NCI-H1092 (cell line): ENCODE data around the gene NSUN6.

ENCODE experiments used
- DNase-seq: peaks from one replicate; lab custom pipeline; 2025; lab: John Stamatoyannopoulos, UW

Gene NSUN6, protein sequence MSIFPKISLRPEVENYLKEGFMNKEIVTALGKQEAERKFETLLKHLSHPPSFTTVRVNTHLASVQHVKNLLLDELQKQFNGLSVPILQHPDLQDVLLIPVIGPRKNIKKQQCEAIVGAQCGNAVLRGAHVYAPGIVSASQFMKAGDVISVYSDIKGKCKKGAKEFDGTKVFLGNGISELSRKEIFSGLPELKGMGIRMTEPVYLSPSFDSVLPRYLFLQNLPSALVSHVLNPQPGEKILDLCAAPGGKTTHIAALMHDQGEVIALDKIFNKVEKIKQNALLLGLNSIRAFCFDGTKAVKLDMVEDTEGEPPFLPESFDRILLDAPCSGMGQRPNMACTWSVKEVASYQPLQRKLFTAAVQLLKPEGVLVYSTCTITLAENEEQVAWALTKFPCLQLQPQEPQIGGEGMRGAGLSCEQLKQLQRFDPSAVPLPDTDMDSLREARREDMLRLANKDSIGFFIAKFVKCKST

GRCh38 chr10:18651324-18652007, at the start of gene NSUN6:
Gene NSUN6, minus strand, starts transcription at chr10:18651587. Its CDS starts 384 bp downstream, at chr10:18651203.
- DNase-seq, result peak; percentile 53

GRCh38 chr10:18699849-18700840, 48.8 kb upstream of the NSUN6 start:
- no peak for DNase-seq

DNA sequence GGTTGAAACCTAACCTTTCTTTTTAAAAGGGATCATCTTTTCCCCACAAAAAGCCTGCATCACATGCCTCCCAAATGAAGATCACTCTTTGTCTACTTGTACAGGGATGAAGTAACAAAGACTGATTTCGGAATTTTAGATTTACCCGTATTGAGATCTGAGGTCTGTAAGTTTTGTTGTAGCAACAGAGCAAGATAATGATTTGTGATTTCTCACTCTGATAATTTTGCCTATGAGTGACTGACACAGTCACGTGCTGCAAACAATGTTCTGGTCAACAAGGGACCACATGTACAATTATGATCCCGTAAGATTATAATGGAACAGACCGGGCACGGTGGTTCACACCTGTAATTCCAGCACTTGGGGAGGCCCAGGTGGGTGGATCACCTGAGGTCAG, 39.2 kb upstream of the NSUN6 start:
- DNase-seq, result no peak

DNA sequence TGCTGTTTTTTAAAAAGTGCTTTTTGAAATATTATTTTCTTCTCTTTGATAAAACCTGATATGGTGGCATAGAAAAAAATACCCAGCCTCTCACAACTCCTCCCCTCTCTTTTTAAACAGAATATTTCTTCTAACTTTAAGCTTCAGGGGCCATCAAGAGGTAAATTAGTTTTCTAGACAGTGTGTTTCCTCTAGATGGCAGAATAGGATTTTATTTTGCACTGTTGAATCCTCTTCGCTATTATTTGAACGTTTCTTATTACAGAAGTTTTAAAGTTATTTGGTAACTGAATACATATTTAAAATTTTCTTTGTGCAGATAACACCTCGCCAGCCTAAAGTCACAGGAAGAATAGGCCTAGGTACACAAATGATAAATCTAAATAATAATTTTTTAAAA, 38.1 kb upstream of the NSUN6 start:
- no peak for DNase-seq

DNA sequence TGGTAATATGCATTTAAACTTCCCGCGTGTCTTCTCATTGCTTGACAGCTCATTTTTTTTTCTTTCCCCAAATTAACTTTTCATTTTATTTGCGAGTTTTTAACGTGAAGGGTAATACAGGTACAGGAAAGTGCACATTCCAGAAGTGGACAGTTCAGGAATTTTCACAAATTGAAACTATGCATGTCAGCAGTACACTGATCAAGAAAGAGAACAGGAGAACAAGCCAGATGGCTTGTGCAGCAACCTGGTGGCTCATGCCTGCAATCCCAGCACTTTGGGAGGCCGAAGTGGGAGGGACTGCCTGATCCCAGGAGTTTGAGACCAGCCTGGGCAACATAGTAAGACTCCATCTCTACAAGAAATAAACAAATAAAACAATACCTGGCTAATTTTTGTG, 36.3 kb upstream of the NSUN6 start:
- no peak for DNase-seq

DNA sequence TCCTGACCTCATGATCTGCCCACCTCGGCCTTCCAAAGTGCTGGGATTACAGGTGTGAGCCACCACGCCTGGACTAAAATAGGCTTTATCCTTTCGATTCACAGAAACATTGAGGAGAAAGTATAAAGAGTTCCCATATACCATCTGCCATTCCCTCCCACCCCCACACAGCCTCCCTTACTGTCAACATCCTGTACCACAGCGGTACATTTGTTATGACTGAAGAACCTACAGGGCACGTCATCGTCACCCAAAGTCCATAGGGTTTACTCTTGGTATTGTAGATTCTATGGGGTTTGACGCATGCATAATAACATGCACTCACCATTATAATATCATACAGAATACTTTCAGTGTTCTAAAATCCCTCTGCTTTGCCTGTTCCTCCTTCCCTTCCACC, 35.8 kb upstream of the NSUN6 start:
- no peak for DNase-seq

GRCh38 chr10:18685555-18685954, 34.2 kb upstream of the NSUN6 start:
- no peak for DNase-seq

DNA sequence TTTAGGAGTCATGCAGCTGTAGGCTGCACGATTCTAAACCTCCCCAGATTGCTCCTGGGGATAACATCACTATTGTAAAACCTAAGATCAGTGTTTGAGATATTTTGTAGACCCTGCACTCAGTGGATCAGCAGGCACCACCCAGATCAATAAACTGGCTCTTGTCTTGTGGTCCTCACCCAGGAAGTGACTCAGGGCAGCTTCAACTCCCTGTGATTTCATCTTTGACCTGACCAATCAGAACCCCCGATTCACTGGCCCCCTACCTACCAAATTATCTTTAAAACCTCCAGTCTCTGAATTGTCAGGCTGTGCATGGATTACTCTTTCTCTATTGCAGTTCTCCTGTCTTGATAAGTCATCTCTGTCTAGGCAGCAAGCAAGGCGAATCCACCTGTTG, 33.6 kb upstream of the NSUN6 start:
- DNase-seq, result no peak

GRCh38 chr10:18684416-18684815, 33.0 kb upstream of the NSUN6 start:
- DNase-seq, result no peak

DNA sequence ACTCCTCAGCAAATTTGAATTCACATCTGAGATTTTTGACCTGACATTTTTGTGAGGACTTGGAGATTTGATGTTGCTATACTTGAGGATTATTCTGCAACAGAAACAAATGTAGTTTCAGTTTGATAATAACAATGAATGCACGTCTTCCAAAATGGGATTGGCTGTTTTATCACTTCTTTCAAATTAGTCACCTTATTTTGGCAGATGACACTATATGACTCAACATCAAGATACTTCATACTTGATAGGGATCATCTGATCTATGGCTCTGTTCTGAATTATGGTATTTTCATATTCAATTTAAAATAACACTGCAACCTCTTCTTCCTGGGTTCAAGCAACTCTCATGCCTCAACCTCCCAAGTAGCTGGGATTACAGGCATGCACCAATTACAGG, 32.0 kb upstream of the NSUN6 start:
- no peak for DNase-seq

DNA sequence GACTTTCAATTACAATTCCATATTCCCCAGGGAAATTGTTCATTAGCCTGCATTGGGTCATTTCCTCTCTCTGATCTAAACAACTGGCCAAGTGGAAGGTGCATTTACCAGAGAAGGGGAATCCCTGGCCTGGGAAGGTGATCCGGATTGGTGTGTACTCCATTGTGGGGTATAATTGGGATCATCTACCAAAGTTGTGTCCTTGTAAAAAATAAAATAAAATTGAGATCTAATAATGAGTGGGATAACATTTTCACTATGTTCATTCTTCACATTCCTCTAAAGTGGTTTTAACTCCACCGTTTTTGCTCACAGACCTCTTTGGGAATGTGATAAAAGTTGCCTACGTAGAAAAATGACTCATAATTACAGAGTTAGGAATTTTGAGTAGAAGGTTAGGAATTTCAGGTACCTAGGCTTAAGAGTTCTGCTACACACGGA, 30.6 kb upstream of the NSUN6 start:
- DNase-seq, result no peak

DNA sequence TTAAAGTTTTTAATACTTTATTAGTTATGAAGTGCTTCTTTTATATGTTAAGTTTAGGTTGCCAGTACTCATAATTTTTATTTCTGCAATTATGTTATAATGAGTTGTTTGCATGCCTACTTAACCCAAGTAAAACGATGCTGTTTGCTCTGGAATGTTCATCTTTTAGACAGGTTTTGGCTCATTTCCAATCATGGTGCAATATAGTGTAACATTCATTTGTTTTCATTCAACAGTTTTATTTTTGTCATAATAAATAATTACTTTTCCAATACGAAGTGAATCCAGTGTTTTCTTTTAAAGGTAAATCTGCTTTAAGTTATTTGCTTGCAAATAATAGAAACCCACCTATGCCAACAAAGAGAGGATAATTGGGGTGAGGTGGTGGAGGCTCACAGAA, 30.0 kb upstream of the NSUN6 start:
- DNase-seq, result no peak

GRCh38 chr10:18680754-18681153, 29.4 kb upstream of the NSUN6 start:
- no peak for DNase-seq

DNA sequence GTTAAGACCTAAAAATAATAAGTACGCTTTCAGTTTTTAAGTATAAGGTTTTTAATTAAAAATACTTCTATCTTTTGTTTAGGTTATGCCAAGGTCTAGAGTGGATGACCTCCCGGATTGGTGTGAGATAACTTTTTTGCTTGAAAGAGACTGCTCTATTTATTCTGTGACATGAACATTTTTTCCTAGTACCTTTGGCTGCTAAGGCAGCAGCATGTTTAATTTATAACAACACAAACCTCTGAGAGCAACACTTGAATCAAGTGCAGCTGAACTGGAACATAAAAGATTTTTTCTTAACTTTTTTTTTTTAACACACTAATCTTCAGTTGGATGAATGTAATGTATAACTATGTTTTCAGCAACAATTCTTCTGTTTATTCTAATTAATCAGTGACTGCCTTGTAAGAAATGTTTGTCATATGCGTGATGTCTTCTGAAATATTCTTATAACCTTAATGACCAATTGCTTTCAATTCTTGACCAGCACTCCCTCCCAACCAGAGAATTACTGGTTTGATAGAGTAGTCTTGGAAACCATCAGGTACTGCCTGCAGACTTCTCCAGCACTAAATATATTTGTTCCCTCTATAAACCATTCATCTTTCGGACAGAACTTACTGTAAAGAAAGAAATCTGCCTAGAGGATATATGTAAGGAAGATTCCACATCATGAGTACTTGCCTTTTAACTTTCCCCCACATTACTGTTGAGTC, 23.9 kb upstream of the NSUN6 start:
- DNase-seq, result no peak

- no peak for DNase-seq
Observed at GRCh38 chr10:18668026-18668425, 16.6 kb upstream of the NSUN6 start.

DNA sequence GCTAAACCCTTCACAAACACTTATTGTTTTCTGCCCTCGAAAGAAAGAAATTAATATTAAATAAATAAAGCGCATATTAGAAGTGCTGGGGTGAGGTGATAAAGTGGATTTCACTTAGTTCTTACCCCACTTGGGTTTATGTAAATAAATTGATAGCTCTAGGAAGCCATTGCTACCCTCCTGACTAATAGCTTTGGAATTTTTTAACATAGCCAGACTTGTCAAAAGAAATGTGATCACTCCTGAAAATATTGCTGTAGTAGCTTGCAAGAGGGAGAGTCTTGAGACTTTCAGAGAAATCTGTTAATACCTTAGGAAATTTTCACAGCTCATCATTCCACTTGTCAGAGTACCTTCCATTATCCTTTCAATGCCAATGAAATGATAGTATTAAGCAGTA, 15.4 kb upstream of the NSUN6 start:
- no peak for DNase-seq

DNA sequence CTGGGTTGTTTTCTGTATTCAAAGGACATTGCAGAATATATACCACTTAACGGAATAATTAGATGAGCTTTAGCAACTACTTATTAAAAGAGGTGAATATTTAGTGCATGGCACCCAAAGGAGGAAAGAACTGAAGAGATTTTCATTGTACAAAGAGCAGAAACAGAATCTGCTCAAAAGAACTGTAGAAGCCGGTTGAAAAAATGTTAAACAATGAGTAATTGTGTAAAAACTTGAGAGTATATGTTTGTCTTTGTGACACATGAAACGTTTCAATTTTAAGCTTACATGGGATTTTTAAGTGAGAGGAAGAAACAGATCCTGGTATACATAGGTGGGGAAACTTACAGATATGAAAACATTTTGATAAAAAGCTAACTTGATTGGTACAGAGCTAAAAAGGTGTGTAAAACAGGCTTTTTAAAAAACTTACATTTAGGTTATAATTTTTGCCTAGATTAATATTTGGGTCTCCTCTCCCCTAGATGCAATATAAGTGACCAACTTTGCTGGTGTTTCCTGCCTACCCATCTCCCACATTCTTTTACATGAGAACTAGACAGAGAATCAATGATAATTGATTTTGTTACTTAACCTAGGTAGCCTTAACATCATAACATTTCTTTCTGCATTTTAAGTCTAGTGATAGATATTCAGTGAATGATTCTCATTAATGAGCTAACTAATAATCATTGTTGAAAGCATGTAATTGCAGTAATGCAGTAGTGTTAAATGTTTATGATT, 14.6 kb upstream of the NSUN6 start:
- no peak for DNase-seq

DNA sequence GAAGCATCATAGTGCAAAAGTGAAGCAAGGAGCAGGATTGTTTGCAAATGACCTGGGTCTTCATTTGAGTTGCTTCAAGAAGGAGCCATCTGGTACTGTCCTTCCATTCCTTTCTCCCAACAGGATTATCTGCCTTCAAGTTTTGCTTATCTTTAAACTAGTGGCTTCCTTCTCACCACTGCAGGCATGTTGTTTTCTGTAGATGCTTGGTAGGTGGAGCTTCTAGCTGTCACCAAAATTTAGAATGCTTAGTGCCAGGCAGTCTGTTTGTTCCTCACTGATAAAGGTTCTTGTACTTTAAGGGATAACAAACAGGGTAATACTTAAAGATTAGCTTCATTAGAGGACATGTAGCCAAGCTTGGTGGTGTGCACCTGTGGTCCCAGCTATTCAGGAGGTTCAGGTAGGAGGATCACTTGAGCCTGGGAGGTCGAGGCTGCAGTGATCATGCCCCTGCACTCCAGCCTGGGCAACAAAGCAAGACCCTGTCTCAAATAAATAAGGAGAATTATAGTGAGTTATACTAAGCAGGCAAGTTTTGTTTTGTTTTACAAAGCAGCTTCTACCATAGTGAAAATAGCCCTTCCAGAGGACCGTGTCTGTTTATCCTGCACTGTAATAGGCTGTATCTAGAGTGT, 13.6 kb upstream of the NSUN6 start:
- no peak for DNase-seq

DNA sequence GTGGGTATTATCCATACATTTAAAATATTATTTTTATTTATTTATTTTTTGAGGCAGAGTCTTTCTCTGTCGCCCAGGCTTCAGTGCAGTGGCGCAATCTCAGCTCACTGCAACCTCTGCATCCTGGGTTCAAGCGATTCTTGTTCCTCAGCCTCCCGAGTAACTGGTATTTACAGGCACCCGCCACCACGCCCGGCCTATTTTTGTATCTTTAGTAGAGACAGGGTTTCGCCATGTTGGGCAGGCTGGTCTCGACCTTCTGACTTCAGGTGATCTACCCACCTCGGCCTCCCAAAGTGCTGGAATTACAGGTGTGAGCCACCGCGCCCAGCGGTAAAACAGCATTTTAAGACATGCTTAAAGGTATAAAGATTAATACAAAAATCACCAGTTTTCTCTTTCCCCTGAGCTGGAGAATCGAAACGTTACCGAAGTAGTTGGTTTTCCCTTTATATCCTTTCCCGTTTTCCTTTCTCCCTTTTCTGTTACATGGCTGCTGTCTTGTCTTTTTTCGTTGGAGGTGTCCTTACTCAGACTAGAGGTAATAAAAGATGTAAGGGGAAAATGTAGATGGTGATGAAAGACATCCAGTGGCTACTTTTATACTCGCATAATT, 9.5 kb upstream of the NSUN6 start:
- DNase-seq, result no peak
